ENCODE data around the gene SYT8.

- TF ChIP-seq SP1 (IDR thresholded peaks at IDR 0.05; ENCODE audit: low read depth, low read length) = no peak
- TF ChIP-seq CHD1 (IDR thresholded peaks at IDR 0.05; ENCODE audit: low read depth, low read length) = no peak
Observed at GRCh38 chr11:1845561-1846452, 11.0 kb downstream of the SYT8 start.
